Limb (tissue), 2 donors: ENCODE data around the gene FAM50A.
"Not testable (repeated sequence)": the region's sequence is repeated elsewhere in the genome, so short reads cannot be mapped to it uniquely, and the experiment has no call there.

Experiments used
- DNase-seq, 2 donors: peaks; one replicate each; pipeline ENCODE4 v3.0.0-alpha.2; 2016; ENCODE audit errors: extremely low spot score in 2 of 2

Gene FAM50A

GRCh38 chrX:154443992-154444754 is at the start of gene FAM50A:
FAM50A (plus strand) TSS chrX:154444141; CDS start chrX:154444236, 95 bp downstream.
- peak; percentile 67 to 82 for DNase-seq

- not testable (repeated sequence) for DNase-seq
Measured at GRCh38 chrX:154396363-154396762, 47.6 kb upstream of the FAM50A start.

- peak in 1 of 2 donors; percentile 79 for DNase-seq
Measured at GRCh38 chrX:154396973-154397887, 46.7 kb upstream of the FAM50A start.

- peak; percentile 92 to 95 for DNase-seq
Measured at GRCh38 chrX:154397888-154398667, 45.9 kb upstream of the FAM50A start, which contains the start of gene RPL10. RPL10 (plus strand) TSS chrX:154398377; CDS start chrX:154398520, 143 bp downstream.

GRCh38 chrX:154398668-154399526 is 45.0 kb upstream of the FAM50A start:
- peak; percentile 67 to 86 for DNase-seq

- no peak for DNase-seq
Measured at GRCh38 chrX:154399527-154400368, 44.2 kb upstream of the FAM50A start.

GRCh38 chrX:154400369-154400817 is 43.5 kb upstream of the FAM50A start:
- not testable (repeated sequence) for DNase-seq

GRCh38 chrX:154401045-154401799 is 42.7 kb upstream of the FAM50A start:
- DNase-seq = no peak

- no peak for DNase-seq
Measured at GRCh38 chrX:154401918-154402621, 41.9 kb upstream of the FAM50A start.

- no peak for DNase-seq
Measured at GRCh38 chrX:154402622-154403127, 41.3 kb upstream of the FAM50A start.

GRCh38 chrX:154403192-154403591 is 40.7 kb upstream of the FAM50A start:
- DNase-seq = no peak

GRCh38 chrX:154403858-154404257 is 40.1 kb upstream of the FAM50A start:
- DNase-seq = no peak

GRCh38 chrX:154404625-154405192 is 39.2 kb upstream of the FAM50A start:
- DNase-seq = no peak

GRCh38 chrX:154408659-154409221 is 35.2 kb upstream of the FAM50A start:
- no peak for DNase-seq

GRCh38 chrX:154409222-154409871 is 34.6 kb upstream of the FAM50A start, which contains the start of gene DNASE1L1:
DNASE1L1 (minus strand) TSS chrX:154409254; CDS start chrX:154405568, 3,686 bp downstream.
- DNase-seq = peak in 1 of 2 donors; percentile 47

GRCh38 chrX:154411981-154412340 is 32.0 kb upstream of the FAM50A start:
- DNase-seq = peak in 1 of 2 donors; percentile 67

GRCh38 chrX:154412468-154412867 is 31.5 kb upstream of the FAM50A start:
- DNase-seq = no peak
